ENCODE data around the gene VSTM2B.

VSTM2B gene

DNA sequence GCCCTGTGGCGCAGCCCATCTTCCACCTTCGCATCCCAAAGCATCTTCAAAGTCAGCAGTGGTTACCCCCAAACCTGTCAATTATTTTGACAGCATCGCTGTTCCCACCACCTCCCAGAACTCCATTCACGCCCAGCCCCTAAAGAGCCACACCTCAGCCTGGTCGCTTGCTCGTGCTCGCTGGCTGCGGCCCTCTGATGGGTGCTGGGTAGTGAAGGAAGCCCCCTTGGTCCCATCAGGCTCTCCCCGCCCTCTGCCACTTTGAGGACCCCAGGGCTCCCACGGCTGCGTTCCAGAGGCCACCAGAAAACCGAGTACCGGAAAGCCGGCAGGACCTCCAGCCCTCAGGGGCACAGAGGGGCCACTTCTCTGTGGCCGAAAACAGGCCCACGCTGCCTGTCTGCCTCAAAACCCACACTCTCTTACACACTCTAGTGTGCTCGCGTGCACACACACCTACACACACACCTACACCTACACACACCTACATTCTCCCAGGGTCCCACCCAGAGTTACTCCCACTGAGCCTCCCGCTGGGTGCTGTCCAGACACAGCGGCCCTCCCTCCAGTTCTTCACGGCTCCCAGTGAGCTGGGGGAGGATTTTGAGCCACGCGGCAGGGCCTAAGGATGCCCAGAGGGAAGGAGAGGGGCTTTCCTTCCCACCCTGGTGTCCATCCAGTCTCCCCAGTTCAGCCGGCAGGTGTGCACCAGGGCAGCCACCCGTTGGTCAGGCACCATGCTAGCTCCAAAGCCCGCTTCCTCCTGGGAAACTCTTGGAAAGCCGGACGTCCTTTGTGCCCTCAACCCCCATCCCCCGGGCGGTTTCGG, 1.9 kb downstream of the VSTM2B start:
- Histone ChIP-seq H3K9me2 (ENCODE audit: low read depth, low read length) (no peaks in the 10 kb centered on the region), H4K20me1 (ENCODE audit: insufficient read depth, low read length) (no peaks in the 10 kb centered on the region), H3K9ac (ENCODE audit: low read length) (no peak overlapping the region), H3K4me3 (ENCODE audit: low read depth, low read length, poor library complexity, severe bottlenecking) (no peak overlapping the region), H3K4me1 (ENCODE audit: insufficient read depth, low read length, severe bottlenecking) (no peaks in the 10 kb centered on the region), H3K27me3 (ENCODE audit: insufficient read depth, low read length) (no peaks in the 10 kb centered on the region), H3K36me3 (ENCODE audit: insufficient read depth, low read length) (no peaks in the 10 kb centered on the region), H3K9me3 (ENCODE audit: low read length) (no peaks in the 10 kb centered on the region), H3F3A (ENCODE audit: insufficient read depth, low read length) (no peaks in the 10 kb centered on the region), H3K79me2 (ENCODE audit: insufficient read depth, low read length) (no peaks in the 10 kb centered on the region), H2AFZ (ENCODE audit: low read length) (no peak overlapping the region), H3K4me2 (ENCODE audit: low read length) (no peak overlapping the region), H3K27ac (ENCODE audit: low read depth, low read length, poor library complexity, severe bottlenecking) (no peak overlapping the region)
- no peak for TF ChIP-seq EZH2 (IDR thresholded peaks at IDR 0.05; ENCODE audit: borderline replicate concordance, low read length)
- TF ChIP-seq, protein P1, sequence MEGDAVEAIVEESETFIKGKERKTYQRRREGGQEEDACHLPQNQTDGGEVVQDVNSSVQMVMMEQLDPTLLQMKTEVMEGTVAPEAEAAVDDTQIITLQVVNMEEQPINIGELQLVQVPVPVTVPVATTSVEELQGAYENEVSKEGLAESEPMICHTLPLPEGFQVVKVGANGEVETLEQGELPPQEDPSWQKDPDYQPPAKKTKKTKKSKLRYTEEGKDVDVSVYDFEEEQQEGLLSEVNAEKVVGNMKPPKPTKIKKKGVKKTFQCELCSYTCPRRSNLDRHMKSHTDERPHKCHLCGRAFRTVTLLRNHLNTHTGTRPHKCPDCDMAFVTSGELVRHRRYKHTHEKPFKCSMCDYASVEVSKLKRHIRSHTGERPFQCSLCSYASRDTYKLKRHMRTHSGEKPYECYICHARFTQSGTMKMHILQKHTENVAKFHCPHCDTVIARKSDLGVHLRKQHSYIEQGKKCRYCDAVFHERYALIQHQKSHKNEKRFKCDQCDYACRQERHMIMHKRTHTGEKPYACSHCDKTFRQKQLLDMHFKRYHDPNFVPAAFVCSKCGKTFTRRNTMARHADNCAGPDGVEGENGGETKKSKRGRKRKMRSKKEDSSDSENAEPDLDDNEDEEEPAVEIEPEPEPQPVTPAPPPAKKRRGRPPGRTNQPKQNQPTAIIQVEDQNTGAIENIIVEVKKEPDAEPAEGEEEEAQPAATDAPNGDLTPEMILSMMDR (IDR thresholded peaks at IDR 0.05; ENCODE audit: low read length): no peak

DNA sequence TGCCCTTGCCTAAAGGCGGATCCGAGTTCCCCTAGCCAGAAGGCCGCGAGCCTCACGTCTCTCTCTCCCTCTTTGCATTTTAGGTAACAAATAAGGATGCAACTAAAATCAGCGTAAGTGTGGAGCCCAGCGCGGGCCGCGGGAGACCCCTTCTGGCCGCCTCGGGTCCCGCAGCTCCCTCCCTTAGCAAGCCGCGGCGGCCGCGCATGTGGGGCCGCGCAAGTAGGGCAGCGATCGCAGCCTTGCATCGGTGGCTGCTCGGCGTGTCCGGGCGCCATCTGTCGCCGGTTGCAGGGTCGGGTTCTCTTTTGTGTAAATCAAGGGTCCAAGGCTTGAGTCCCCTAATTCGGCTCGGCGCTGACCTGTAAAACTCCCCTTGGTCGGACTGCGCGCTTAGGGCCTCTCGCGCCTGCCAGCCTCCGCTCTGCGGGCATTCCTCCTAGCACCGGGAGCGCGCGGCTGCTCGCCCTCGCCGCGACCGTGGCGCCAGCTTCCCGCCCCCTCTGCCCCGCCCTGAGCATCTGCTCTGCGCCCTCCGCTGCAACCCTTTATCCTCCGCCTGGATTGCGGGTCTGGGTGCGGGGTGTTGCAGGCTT, 2.7 kb downstream of the VSTM2B start:
- H3K36me3 ChIP-seq (ENCODE audit: insufficient read depth, low read length): no peaks in the 10 kb centered on the region
- H3F3A ChIP-seq (ENCODE audit: insufficient read depth, low read length): no peaks in the 10 kb centered on the region
- no peak for TF ChIP-seq EZH2 (IDR thresholded peaks at IDR 0.05; ENCODE audit: borderline replicate concordance, low read length)
- TF ChIP-seq, protein P1 (IDR thresholded peaks at IDR 0.05; ENCODE audit: low read length): no peak
- no peak overlapping the region for H3K27ac ChIP-seq (ENCODE audit: low read depth, low read length, poor library complexity, severe bottlenecking)
- no peaks in the 10 kb centered on the region for H3K9me3 ChIP-seq (ENCODE audit: low read length)
- no peak overlapping the region for H3K9ac ChIP-seq (ENCODE audit: low read length)
- H3K4me2 ChIP-seq (ENCODE audit: low read length): no peak overlapping the region
- H3K79me2 ChIP-seq (ENCODE audit: insufficient read depth, low read length): no peaks in the 10 kb centered on the region
- no peaks in the 10 kb centered on the region for H3K4me1 ChIP-seq (ENCODE audit: insufficient read depth, low read length, severe bottlenecking)
- H3K9me2 ChIP-seq (ENCODE audit: low read depth, low read length): no peaks in the 10 kb centered on the region
- H2AFZ ChIP-seq (ENCODE audit: low read length): no peak overlapping the region
- no peaks in the 10 kb centered on the region for H3K27me3 ChIP-seq (ENCODE audit: insufficient read depth, low read length)
- no peak overlapping the region for H3K4me3 ChIP-seq (ENCODE audit: low read depth, low read length, poor library complexity, severe bottlenecking)
- H4K20me1 ChIP-seq (ENCODE audit: insufficient read depth, low read length): no peaks in the 10 kb centered on the region

DNA sequence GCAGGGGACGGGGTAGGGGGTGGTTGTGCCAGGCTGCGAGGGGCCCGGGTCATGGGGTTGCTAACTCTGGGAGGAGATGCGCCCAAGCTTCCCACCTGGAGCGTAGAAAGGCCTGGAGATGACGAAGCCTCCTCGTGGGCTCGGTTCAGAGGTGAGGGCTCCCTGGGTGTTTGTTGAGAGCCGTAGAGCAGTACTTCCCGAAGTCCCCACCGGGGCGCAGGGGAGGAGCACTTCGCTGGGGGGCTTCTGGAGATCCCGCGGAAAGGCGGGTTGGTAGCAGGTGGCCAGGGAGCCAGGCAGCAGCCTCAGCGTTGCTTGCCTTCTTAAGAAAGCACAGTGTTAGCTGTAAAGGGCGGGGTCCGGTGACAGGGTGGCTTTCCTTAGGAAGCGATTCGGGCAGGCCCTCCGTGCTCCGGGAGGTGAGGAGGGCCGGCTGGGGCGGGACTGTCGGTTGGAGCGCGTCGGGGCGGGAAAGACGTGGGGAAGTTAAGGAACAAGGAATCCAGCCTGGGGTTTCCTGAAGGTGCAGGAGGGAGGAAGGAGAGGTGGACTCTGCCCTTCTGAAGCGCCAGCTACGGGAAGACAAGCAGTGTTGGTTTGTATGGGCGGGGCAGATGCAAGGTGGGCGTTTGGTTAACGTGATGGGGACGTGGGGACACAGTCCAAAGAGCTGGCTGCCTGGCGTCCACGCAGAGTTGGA, 3.3 kb downstream of the VSTM2B start:
- no peaks in the 10 kb centered on the region for H3K27me3 ChIP-seq (ENCODE audit: insufficient read depth, low read length)

More for the DNA sequence above, 3.3 kb downstream of the VSTM2B start:
- Histone ChIP-seq H3K4me1 (ENCODE audit: insufficient read depth, low read length, severe bottlenecking) (no peaks in the 10 kb centered on the region), H3K4me2 (ENCODE audit: low read length) (no peak overlapping the region), H3K9me2 (ENCODE audit: low read depth, low read length) (no peaks in the 10 kb centered on the region), H3K9ac (ENCODE audit: low read length) (no peak overlapping the region), H4K20me1 (ENCODE audit: insufficient read depth, low read length) (no peaks in the 10 kb centered on the region), H2AFZ (ENCODE audit: low read length) (no peak overlapping the region), H3K27ac (ENCODE audit: low read depth, low read length, poor library complexity, severe bottlenecking) (no peak overlapping the region), H3K9me3 (ENCODE audit: low read length) (no peaks in the 10 kb centered on the region), H3F3A (ENCODE audit: insufficient read depth, low read length) (no peaks in the 10 kb centered on the region), H3K36me3 (ENCODE audit: insufficient read depth, low read length) (no peaks in the 10 kb centered on the region), H3K79me2 (ENCODE audit: insufficient read depth, low read length) (no peaks in the 10 kb centered on the region), H3K4me3 (ENCODE audit: low read depth, low read length, poor library complexity, severe bottlenecking) (no peak overlapping the region)
- TF ChIP-seq, protein P1 (IDR thresholded peaks at IDR 0.05; ENCODE audit: low read length): no peak
- TF ChIP-seq EZH2 (IDR thresholded peaks at IDR 0.05; ENCODE audit: borderline replicate concordance, low read length): no peak

All from OCI-LY1 (cell line).